ENCODE measurements around the gene ATP9B.

DNA sequence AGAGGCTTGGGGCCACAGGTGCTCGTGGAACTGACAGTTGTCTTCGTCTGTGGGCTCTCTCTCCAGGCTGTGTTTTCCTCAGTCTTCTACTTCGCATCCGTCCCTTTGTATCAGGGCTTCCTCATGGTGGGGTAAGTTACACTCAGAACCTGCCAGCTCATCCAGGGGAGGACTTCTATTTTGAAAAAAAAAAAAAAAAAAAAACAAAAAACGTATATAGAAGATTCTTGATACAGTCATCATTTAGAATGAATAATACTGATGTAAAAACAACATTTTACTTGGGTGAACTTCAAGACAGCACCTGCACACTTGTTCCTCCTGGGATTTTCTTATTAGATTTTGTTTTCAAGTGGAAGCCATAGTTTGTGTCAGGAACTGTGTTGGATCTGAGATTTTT, 278.9 kb downstream of the ATP9B start:
- TF ChIP-seq, protein P1, sequence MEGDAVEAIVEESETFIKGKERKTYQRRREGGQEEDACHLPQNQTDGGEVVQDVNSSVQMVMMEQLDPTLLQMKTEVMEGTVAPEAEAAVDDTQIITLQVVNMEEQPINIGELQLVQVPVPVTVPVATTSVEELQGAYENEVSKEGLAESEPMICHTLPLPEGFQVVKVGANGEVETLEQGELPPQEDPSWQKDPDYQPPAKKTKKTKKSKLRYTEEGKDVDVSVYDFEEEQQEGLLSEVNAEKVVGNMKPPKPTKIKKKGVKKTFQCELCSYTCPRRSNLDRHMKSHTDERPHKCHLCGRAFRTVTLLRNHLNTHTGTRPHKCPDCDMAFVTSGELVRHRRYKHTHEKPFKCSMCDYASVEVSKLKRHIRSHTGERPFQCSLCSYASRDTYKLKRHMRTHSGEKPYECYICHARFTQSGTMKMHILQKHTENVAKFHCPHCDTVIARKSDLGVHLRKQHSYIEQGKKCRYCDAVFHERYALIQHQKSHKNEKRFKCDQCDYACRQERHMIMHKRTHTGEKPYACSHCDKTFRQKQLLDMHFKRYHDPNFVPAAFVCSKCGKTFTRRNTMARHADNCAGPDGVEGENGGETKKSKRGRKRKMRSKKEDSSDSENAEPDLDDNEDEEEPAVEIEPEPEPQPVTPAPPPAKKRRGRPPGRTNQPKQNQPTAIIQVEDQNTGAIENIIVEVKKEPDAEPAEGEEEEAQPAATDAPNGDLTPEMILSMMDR (conservative IDR thresholded peaks at IDR 0.05): no peak
- no peak for TF ChIP-seq ZFX (IDR thresholded peaks at IDR 0.05)
